Left ventricle myocardium inferior (tissue), 1 donor: ENCODE measurements around the gene ZBTB48. TPM values are rescaled to one million over a fixed set of nuclear protein-coding genes. Genes with fewer than 3 reads are reported as not detected.

Source experiments
- DNase-seq: peaks from one replicate; pipeline ENCODE4 v3.0.0-alpha.2; 2020
- H3K27ac ChIP-seq: fragments of 200-600 bp; replicated peaks from 2 replicates; pipeline ENCODE4 v1.8.0; 2021
- H3K27me3 ChIP-seq: fragments of 200-600 bp; 2 replicates; pipeline ENCODE4 v1.8.0; 2021; ENCODE audit warnings: low read depth
- H3K36me3 ChIP-seq: fragments of 200-600 bp; 2 replicates; pipeline ENCODE4 v1.8.0; 2021
- H3K4me1 ChIP-seq: fragments of 200-600 bp; 2 replicates; pipeline ENCODE4 v1.8.0; 2021
- H3K4me3 ChIP-seq: fragments of 200-600 bp; 2 replicates; pipeline ENCODE4 v1.8.0; 2021; ENCODE audit warnings: mild to moderate bottlenecking, moderate library complexity
- H3K9me3 ChIP-seq: fragments of 200-600 bp; replicated peaks from 2 replicates; pipeline ENCODE4 v1.8.0; 2021
- CTCF ChIP-seq: fragments of 200-600 bp; IDR thresholded peaks from 2 replicates; pipeline ENCODE4 v1.8.0; 2021; ENCODE audit warnings: antibody characterized with exemption, mild to moderate bottlenecking, borderline replicate concordance
- intact Hi-C: fragments of 100-400 bp; cut with micrococcal nuclease; formaldehyde crosslinking; loops from one replicate; pipeline ENCODE4 v1.11.0; 2022
- total RNA-seq: library from RNA; stranded (reverse); fragmentation: NEBNext Ultra II Directional; extraction: Animal tissue kit (Norgen Biotek cat#: 25700); gene quantifications from one replicate; pipeline ENCODE4 v1.2.1, GENCODE V29; 2021
- donor health status: DM: no; HTN: yes; CAD: no; lungs with severe emphysema.

Gene ZBTB48
- total RNA-seq, 1 donor from 2014 or later: 12.9 TPM

GRCh38 chr1:6631058-6631457, 51.3 kb downstream of the ZBTB48 start:
- no peak overlapping the region for H3K27ac ChIP-seq
- H3K9me3 ChIP-seq: no peaks in the 10 kb centered on the region
- H3K4me1 ChIP-seq: peaks cover 29% of the 10 kb centered on the region
- DNase-seq: no peak
- no peak overlapping the region for H3K4me3 ChIP-seq
- peaks cover 88% of the 10 kb centered on the region for H3K36me3 ChIP-seq
- intact Hi-C loops: no loop called here
- no peaks in the 10 kb centered on the region for H3K27me3 ChIP-seq
- TF ChIP-seq CTCF: no peak

GRCh38 chr1:6632588-6633514, 53.1 kb downstream of the ZBTB48 start:
- DNase-seq: no peak
- Histone ChIP-seq H3K27me3 (no peaks in the 10 kb centered on the region), H3K4me3 (no peak overlapping the region), H3K27ac (no peak overlapping the region), H3K36me3 (peaks cover 97% of the 10 kb centered on the region), H3K9me3 (no peaks in the 10 kb centered on the region), H3K4me1 (peaks cover 12% of the 10 kb centered on the region)
- TF ChIP-seq CTCF: no peak
- intact Hi-C loops: no loop called here

GRCh38 chr1:6634371-6635052, 54.7 kb downstream of the ZBTB48 start:
- intact Hi-C loops: no loop called here
- Histone ChIP-seq H3K4me1 (peaks cover 8% of the 10 kb centered on the region), H3K4me3 (no peak overlapping the region), H3K27me3 (no peaks in the 10 kb centered on the region), H3K36me3 (peaks cover 98% of the 10 kb centered on the region), H3K9me3 (no peaks in the 10 kb centered on the region), H3K27ac (no peak overlapping the region)
- DNase-seq: peak; percentile 67
- peak; percentile 64 for TF ChIP-seq CTCF

- Histone ChIP-seq H3K36me3 (peaks cover 98% of the 10 kb centered on the region), H3K4me1 (peaks cover 8% of the 10 kb centered on the region), H3K4me3 (no peak overlapping the region), H3K9me3 (no peaks in the 10 kb centered on the region), H3K27me3 (no peaks in the 10 kb centered on the region), H3K27ac (no peak overlapping the region)
- intact Hi-C loops: no loop called here
- DNase-seq: no peak
- no peak for TF ChIP-seq CTCF
Observed at GRCh38 chr1:6635161-6635909, 55.5 kb downstream of the ZBTB48 start.
